Skeletal muscle cell (primary cell): ENCODE measurements around the gene ZNF526.
A peak's percentile ranks its signal among the peaks of the same experiment; 100 is the strongest.
"Not testable (repeated sequence)": the region's sequence is repeated elsewhere in the genome, so short reads cannot be mapped to it uniquely, and the experiment has no call there.

ENCODE experiments used
- DNase-seq: peaks from one replicate; pipeline ENCODE4 v3.0.0-alpha.2; 2010; ENCODE audit warnings: low read depth
- H3K4me3 ChIP-seq: 2 replicates; pipeline ENCODE4 v1.5.1; 2011; ENCODE audit warnings: low read depth, mild to moderate bottlenecking, control low read depth, low read length, moderate library complexity

ZNF526 gene

GRCh38 chr19:42253245-42254088 is 33.4 kb downstream of the ZNF526 start:
- peak overlapping the region; percentile 99 for H3K4me3 ChIP-seq
- DNase-seq: no peak

- H3K4me3 ChIP-seq: peak overlapping the region; percentile 99
- no peak for DNase-seq
These were observed 34.2 kb downstream of the ZNF526 start for GRCh38 chr19:42254089-42254849.

GRCh38 chr19:42254850-42255765 is 35.0 kb downstream of the ZNF526 start, which contains the start of gene ERF:
Gene ERF, minus strand, starts transcription at chr19:42255128. Its CDS starts 129 bp downstream, at chr19:42254999.
- peak within 1 kb of the TSS; percentile 99 for H3K4me3 ChIP-seq
- DNase-seq: peak; percentile 63

- H3K4me3 ChIP-seq: peak overlapping the region; percentile 99
- DNase-seq: no peak
These were observed 35.9 kb downstream of the ZNF526 start for GRCh38 chr19:42255766-42256745.

- DNase-seq, H3K4me3 ChIP-seq: not testable (repeated sequence)
These were observed 37.7 kb downstream of the ZNF526 start for GRCh38 chr19:42257842-42258241.

- no peak for DNase-seq
- no peak overlapping the region for H3K4me3 ChIP-seq
These were observed 41.7 kb downstream of the ZNF526 start for GRCh38 chr19:42261763-42262162.

- not testable (repeated sequence) for H3K4me3 ChIP-seq, DNase-seq
These were observed 46.0 kb downstream of the ZNF526 start for GRCh38 chr19:42266105-42266504.

- not testable (repeated sequence) for H3K4me3 ChIP-seq, DNase-seq
These were observed 47.0 kb downstream of the ZNF526 start for GRCh38 chr19:42266928-42267603.

GRCh38 chr19:42267644-42268141 is 47.6 kb downstream of the ZNF526 start:
- DNase-seq: no peak
- H3K4me3 ChIP-seq: peak overlapping the region; percentile 71

- peak overlapping the region; percentile 71 for H3K4me3 ChIP-seq
These were observed 48.1 kb downstream of the ZNF526 start for GRCh38 chr19:42268142-42268703.

GRCh38 chr19:42268704-42269477 is 48.8 kb downstream of the ZNF526 start, which contains the start of gene CIC:
Gene CIC, plus strand, starts transcription at chr19:42269252. Its CDS starts 2,532 bp downstream, at chr19:42271784.
- H3K4me3 ChIP-seq: peak within 1 kb of the TSS; percentile 71
- DNase-seq: peak; percentile 100

More at GRCh38 chr19:42268142-42268703, 48.1 kb downstream of the ZNF526 start:
- DNase-seq: peak; percentile 97

GRCh38 chr19:42269478-42270345 is 49.6 kb downstream of the ZNF526 start:
- peak overlapping the region; percentile 66 for H3K4me3 ChIP-seq
- no peak for DNase-seq

GRCh38 chr19:42270346-42271044 is 50.4 kb downstream of the ZNF526 start:
- H3K4me3 ChIP-seq: peak overlapping the region; percentile 66
- DNase-seq: no peak

GRCh38 chr19:42271045-42271419 is 50.9 kb downstream of the ZNF526 start:
- H3K4me3 ChIP-seq: peak overlapping the region; percentile 66
- DNase-seq: no peak
